ENCODE data around the gene DOLPP1.
"Not testable (repeated sequence)": the region's sequence is repeated elsewhere in the genome, so short reads cannot be mapped to it uniquely, and the experiment has no call there.

DOLPP1 gene

GRCh38 chr9:129095170-129095667 lies 14.3 kb downstream of the DOLPP1 start:
- DNase-seq: no peak

- no peak for DNase-seq
Measured at GRCh38 chr9:129095908-129096307, 15.0 kb downstream of the DOLPP1 start.

GRCh38 chr9:129097671-129098306 lies 16.9 kb downstream of the DOLPP1 start:
- DNase-seq: no peak

GRCh38 chr9:129098328-129098727 lies 17.4 kb downstream of the DOLPP1 start:
- DNase-seq: no peak

GRCh38 chr9:129100383-129101169 lies 19.7 kb downstream of the DOLPP1 start:
- no peak for DNase-seq

GRCh38 chr9:129101279-129101678 lies 20.4 kb downstream of the DOLPP1 start:
- DNase-seq: no peak

- no peak for DNase-seq
Measured at GRCh38 chr9:129102095-129102525, 21.2 kb downstream of the DOLPP1 start.

- no peak for DNase-seq
Measured at GRCh38 chr9:129102791-129103594, 22.1 kb downstream of the DOLPP1 start.

- DNase-seq: no peak
Measured at GRCh38 chr9:129103595-129103965, 22.7 kb downstream of the DOLPP1 start.

GRCh38 chr9:129104051-129104450 lies 23.1 kb downstream of the DOLPP1 start:
- no peak for DNase-seq

- DNase-seq: no peak
Measured at GRCh38 chr9:129105857-129106694, 25.2 kb downstream of the DOLPP1 start.

- no peak for DNase-seq
Measured at GRCh38 chr9:129107651-129108050, 26.7 kb downstream of the DOLPP1 start.

- DNase-seq: no peak
Measured at GRCh38 chr9:129108083-129108804, 27.3 kb downstream of the DOLPP1 start.

- DNase-seq: no peak
Measured at GRCh38 chr9:129108805-129109536, 28.1 kb downstream of the DOLPP1 start.

GRCh38 chr9:129109537-129109903 lies 28.6 kb downstream of the DOLPP1 start:
- DNase-seq: no peak

GRCh38 chr9:129109952-129110739 lies 29.2 kb downstream of the DOLPP1 start:
- DNase-seq: no peak

- DNase-seq: peak; percentile 98
Measured at GRCh38 chr9:129110740-129111527, 30.0 kb downstream of the DOLPP1 start, which contains the start of the genes CRAT and PTPA. Gene CRAT, minus strand, starts transcription at chr9:129110793. Its CDS starts 284 bp downstream, at chr9:129110509. Gene PTPA, plus strand, starts transcription at chr9:129111415. Its CDS starts 186 bp downstream, at chr9:129111601.

- peak; percentile 72 for DNase-seq
Measured at GRCh38 chr9:129111528-129112151, 30.7 kb downstream of the DOLPP1 start.

- DNase-seq: not testable (repeated sequence)
Measured at GRCh38 chr9:129112526-129112925, 31.6 kb downstream of the DOLPP1 start.
